Smooth muscle cell (in vitro differentiated cells): ENCODE measurements around the gene PRKG1. TPM values are rescaled to one million over a fixed set of nuclear protein-coding genes. Genes with fewer than 3 reads are reported as not detected.

Experiments used
- DNase-seq: peaks from one replicate; lab custom pipeline; 2025; ENCODE audit not compliant: unreplicated experiment; lab: John Stamatoyannopoulos, UW
- H2AFZ ChIP-seq: fragments of 200-600 bp; sonication (generic); 2 replicates; pipeline ENCODE4 v1.6.0; 2016; ENCODE audit warnings: antibody characterized with exemption, low read depth, mild to moderate bottlenecking
- H3F3A ChIP-seq: fragments of 200-600 bp; sonication (generic); 2 replicates; pipeline ENCODE4 v1.6.0; 2017; ENCODE audit warnings: antibody characterized with exemption, low read depth
- H3K27ac ChIP-seq: fragments of 200-600 bp; sonication (generic); 2 replicates; pipeline ENCODE4 v1.5.1; 2016; ENCODE audit warnings: low read depth, mild to moderate bottlenecking
- H3K27me3 ChIP-seq: fragments of 200-600 bp; sonication (generic); 2 replicates; pipeline ENCODE4 v1.6.1; 2016; ENCODE audit warnings: low read depth, mild to moderate bottlenecking
- H3K36me3 ChIP-seq: fragments of 200-600 bp; sonication (generic); 2 replicates; pipeline ENCODE4 v1.5.1; 2016; ENCODE audit warnings: low read depth
- H3K4me1 ChIP-seq: fragments of 200-600 bp; sonication (generic); 2 replicates; pipeline ENCODE4 v1.5.1; 2016; ENCODE audit warnings: low read depth
- H3K4me2 ChIP-seq: fragments of 200-600 bp; sonication (generic); 2 replicates; pipeline ENCODE4 v1.6.0; 2016; ENCODE audit warnings: mild to moderate bottlenecking
- H3K4me3 ChIP-seq: fragments of 200-600 bp; sonication (generic); 2 replicates; pipeline ENCODE4 v1.5.1; 2016; ENCODE audit warnings: mild to moderate bottlenecking
- H3K79me2 ChIP-seq: fragments of 200-600 bp; sonication (generic); 2 replicates; pipeline ENCODE4 v1.6.0; 2016; ENCODE audit warnings: low read depth, mild to moderate bottlenecking
- H3K9ac ChIP-seq: fragments of 200-600 bp; sonication (generic); 2 replicates; pipeline ENCODE4 v1.6.0; 2016; ENCODE audit warnings: low read depth
- H3K9me3 ChIP-seq: fragments of 200-600 bp; sonication (generic); replicated peaks from 2 replicates; pipeline ENCODE4 v1.5.1; 2016; ENCODE audit warnings: low read depth
- H4K20me1 ChIP-seq: fragments of 200-600 bp; sonication (generic); 2 replicates; pipeline ENCODE4 v1.6.0; 2016; ENCODE audit warnings: low read depth
- CTCF ChIP-seq: fragments of 200-600 bp; sonication (generic); IDR thresholded peaks from 2 replicates; pipeline ENCODE4 v1.5.1; 2017; ENCODE audit warnings: borderline replicate concordance, mild to moderate bottlenecking, antibody characterized with exemption; ENCODE audit not compliant: insufficient read depth, poor library complexity, severe bottlenecking
- WGBS: methylation state at CpG from one replicate; pipeline ENCODE4 v1.1.7; 2016; ENCODE audit warnings: low lambda C conversion rate; 5-methylcytosine and 5-hydroxymethylcytosine counted together
- polyA plus RNA-seq: library from polyadenylated mRNA; unstranded; fragments of >200 nt; fragmentation: Nextera tagmentation; extraction: Ambion mirVana; gene quantifications from 2 replicates; pipeline ENCODE4 v1.2.1, GENCODE V29; 2016
- total RNA-seq: library from RNA; depleted of rRNA; stranded (reverse); fragments of >200 nt; gene quantifications from 2 replicates; pipeline ENCODE4 v1.2.3, GENCODE V29; 2014

PRKG1 gene
- total and polyA plus RNA-seq, 2 experiments from 2014 or later, result 7.2 to 13.4 TPM

GRCh38 chr10:51423121-51423452 lies 348.8 kb downstream of the PRKG1 start:
- 63% methylated on average over 4 of the region's 4 CpGs for WGBS
- Histone ChIP-seq H3K9me3 (no peaks in the 10 kb centered on the region), H3K79me2 (no peaks in the 10 kb centered on the region), H3K4me1 (peaks cover 11% of the 10 kb centered on the region), H2AFZ (no peak overlapping the region), H3K36me3 (no peaks in the 10 kb centered on the region), H3K9ac (no peak overlapping the region), H3K4me2 (no peak overlapping the region), H3K27ac (no peak overlapping the region), H3K27me3 (no peaks in the 10 kb centered on the region), H3K4me3 (no peak overlapping the region), H3F3A (no peaks in the 10 kb centered on the region), H4K20me1 (no peaks in the 10 kb centered on the region)
- no peak for TF ChIP-seq CTCF
- no peak for DNase-seq

- Histone ChIP-seq H3F3A (no peaks in the 10 kb centered on the region), H3K4me2 (peak overlapping the region; percentile 13), H3K4me1 (peaks cover 11% of the 10 kb centered on the region), H3K36me3 (no peaks in the 10 kb centered on the region), H3K9ac (no peak overlapping the region), H3K27me3 (no peaks in the 10 kb centered on the region), H3K9me3 (no peaks in the 10 kb centered on the region), H3K79me2 (no peaks in the 10 kb centered on the region), H2AFZ (no peak overlapping the region), H3K27ac (no peak overlapping the region), H3K4me3 (no peak overlapping the region), H4K20me1 (no peaks in the 10 kb centered on the region)
- no peak for TF ChIP-seq CTCF
- DNase-seq, result no peak
- WGBS, result 37% methylated on average over 3 of the region's 3 CpGs
Measured at GRCh38 chr10:51425431-51425830, 351.1 kb downstream of the PRKG1 start.

- no peak overlapping the region for H3K4me2 ChIP-seq
- WGBS, result 98% methylated on average over 2 of the region's 2 CpGs
Measured at GRCh38 chr10:51427758-51428157, 353.5 kb downstream of the PRKG1 start.

More at GRCh38 chr10:51427758-51428157, 353.5 kb downstream of the PRKG1 start:
- Histone ChIP-seq H3K9ac (no peak overlapping the region), H3K27me3 (no peaks in the 10 kb centered on the region), H3F3A (no peaks in the 10 kb centered on the region), H3K4me3 (no peak overlapping the region), H3K79me2 (no peaks in the 10 kb centered on the region), H4K20me1 (no peaks in the 10 kb centered on the region), H3K9me3 (no peaks in the 10 kb centered on the region), H2AFZ (no peak overlapping the region), H3K27ac (no peak overlapping the region), H3K36me3 (no peaks in the 10 kb centered on the region), H3K4me1 (peaks cover 11% of the 10 kb centered on the region)
- TF ChIP-seq CTCF, result no peak
- DNase-seq, result no peak
